Hematopoietic multipotent progenitor cell treated with erythropoietin and hydrocortisone succinate and interleukin-3 and kit ligand, for 8 days (in vitro differentiated cells): ENCODE results near the gene EIF2S3.
A peak's percentile ranks its signal among the peaks of the same experiment; 100 is the strongest.
"Not testable (repeated sequence)": the region's sequence is repeated elsewhere in the genome, so short reads cannot be mapped to it uniquely, and the experiment has no call there.

Source experiments
- DNase-seq: peaks from one replicate; pipeline ENCODE4 v3.0.0-alpha.2; 2015

EIF2S3 gene

DNA sequence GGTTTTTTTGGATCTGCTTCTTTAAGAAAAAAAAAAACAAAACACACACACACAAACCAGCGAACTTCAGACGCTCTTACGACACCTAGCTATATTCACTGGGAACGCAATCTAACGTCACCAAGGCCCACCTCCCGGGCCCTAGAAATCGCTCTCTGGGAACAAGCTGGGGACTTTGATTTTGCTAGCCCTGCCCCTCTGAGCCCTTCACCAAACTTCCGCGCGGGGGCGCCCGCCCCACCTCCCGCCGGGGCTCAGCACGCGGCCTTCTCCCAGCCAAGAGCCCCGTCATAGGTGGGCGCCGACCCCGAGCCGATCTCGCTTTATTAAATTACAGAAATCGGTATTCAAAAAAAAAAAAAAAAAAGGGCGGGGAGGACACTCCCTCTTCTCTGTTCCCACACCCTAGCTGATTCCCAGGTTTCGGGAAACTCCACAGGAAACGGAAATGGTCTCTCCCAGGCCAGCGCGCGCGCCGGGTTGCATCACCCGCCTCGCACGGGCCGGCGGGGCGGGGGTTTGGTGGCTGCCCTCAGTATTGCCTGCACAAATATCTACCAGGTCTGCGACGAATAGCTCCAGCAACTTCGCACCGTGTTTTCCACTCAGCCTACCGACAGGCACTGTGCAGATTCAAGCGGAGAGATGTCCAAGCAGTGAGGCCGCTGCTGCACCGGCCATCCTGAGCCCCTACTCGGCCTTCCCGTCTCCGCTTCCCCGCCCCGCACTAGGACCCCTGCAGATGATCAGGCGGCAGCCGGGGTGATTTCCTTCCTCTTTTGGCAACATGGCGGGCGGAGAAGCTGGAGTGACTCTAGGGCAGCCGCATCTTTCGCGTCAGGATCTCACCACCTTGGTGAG, at the start of gene EIF2S3:
EIF2S3 (plus strand) TSS at position 775 of the 861 bp plus-strand sequence; CDS start at position 788, 13 bp downstream.
- peak; percentile 96 for DNase-seq

DNA sequence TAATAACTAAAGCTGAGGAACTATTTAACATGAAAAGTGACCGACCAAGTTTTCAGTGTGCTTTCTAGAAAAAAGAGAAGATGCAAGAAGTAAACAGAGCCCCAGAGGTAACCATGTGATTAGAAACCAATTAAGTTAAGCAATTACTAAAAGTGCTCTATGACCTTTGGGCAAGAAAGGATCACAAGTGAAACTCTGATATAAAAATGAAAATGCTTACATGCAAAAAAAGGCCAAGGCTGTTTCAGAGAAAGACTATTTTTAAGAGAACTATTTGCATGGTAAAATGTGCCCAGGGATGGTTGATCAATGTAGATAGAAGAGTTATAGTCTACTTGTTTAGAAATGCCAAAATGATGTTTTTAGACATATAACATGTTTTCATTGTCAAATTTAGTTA, 49.7 kb upstream of the EIF2S3 start:
- DNase-seq = no peak

DNA sequence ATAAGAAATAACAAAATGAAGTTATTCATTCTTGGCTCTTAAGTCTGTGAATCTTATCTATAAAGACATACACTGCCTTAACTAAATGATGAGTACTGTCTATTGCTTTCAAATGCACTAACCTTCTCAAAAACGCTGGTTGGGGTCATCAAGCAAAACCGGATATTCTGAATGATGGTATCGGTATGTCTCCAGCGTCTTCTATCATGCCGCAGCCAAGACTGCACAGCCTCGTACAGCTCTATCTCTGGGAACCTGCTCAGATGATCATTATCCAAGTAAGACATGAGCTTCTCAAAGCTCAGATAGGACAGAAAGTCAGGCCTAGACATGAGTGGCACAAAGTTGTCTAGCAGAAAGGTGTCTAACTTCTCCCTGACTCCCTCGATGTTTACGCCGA, 48.9 kb upstream of the EIF2S3 start:
- DNase-seq = no peak

DNA sequence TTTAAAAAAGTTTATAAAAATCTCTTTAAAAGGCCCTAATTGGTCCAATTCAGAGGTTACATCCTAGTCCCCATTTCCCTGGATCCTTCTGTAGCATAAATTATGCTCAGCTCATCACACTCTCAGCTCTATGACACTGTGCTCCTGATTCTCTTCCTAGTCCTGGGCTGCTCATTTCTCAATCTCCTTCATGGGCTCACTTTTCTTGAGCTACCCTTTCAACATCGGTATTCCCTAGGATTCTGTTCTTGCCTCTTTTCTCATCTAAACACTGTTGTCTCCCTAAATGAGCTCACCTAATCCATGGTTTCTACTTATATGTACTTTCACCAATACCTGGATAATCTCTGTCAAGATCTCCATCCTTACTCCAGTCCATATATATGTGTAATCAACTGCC, 42.5 kb upstream of the EIF2S3 start:
- DNase-seq = no peak

DNA sequence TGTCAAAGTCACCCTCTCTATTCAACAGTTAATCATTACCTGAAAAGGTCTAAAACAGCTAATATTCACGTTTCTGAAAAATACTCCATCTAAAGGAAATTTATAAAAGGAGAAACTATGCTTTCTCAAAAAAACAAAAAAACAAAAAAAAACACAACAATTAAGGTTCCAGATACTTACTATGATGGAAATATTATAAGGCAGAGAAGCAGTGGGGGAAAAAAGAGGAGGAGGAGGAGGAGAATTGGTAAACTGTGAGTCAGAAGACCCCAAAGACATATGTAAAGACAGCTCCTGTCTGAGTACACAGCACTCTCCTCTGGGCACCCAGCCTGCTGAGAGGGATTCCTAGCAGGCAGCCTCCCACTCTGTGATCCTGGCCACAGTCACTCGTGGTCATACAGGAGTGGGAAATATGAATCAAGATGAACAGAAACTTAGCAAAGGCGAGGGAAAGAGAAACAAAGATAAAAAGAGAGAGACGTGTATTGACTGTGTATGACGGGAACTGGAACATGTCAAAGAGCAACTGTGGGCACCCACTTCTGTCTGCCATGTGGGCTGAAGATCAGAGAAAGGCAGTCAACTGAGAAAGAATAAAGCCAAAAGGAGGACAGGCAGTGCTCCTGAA, 40.3 kb upstream of the EIF2S3 start:
- DNase-seq = no peak

DNA sequence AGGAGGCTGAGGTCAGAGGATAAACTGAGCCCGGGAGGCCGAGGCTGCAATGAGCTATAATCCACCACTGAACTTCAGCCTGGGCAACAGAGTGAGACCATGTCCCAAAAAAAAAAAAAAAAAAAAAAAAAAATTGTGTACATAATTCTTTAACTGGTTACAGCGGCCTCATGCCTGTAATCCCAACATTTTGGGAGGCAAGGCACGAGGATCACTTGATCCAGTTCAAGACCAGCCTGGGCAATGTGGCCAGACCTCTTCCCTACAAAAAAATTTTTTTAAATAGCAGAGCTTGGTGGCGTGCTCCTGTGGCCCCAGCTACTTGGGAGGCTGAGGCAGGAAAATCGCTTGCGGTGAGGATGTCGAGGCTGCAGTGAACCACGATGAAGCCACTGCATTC, 37.1 kb upstream of the EIF2S3 start:
- DNase-seq = no peak

DNA sequence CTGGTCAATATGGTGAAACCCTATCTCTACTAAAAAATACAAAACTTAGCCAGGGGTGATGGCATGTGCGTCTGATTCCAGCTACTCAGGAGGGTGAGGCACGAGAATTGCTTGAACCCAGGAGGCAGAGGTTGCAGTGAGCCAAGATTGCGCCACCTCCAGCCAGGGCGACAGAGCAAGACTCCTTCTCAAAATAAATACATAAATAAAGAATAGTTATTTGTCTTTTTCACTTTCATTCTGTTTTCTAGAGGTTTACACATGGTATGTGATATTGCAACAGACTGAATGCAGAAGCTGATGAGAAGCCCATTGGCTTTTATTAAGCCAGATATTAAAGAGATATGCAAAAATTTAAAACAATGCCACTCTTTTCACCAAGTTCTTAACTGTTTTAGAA, 35.9 kb upstream of the EIF2S3 start:
- no peak for DNase-seq

DNA sequence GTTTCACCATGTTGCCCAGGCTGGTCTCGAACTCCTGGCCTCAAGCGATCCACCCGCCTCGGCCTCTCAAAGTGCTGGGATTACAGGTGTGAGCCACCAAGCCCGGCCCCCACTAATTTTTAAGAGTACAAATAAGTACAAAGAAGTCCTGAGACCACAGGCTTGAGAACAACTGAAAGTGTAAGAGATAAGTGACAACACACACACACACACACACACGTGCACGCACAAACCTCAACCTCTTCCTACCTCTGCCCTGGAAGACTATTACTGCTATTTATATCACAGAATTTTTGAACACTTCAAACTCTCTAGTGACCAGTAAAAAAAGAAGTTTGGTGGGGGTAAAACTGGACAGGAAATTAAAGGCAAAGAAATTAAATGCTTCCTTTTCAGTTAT, 35.3 kb upstream of the EIF2S3 start:
- no peak for DNase-seq

DNA sequence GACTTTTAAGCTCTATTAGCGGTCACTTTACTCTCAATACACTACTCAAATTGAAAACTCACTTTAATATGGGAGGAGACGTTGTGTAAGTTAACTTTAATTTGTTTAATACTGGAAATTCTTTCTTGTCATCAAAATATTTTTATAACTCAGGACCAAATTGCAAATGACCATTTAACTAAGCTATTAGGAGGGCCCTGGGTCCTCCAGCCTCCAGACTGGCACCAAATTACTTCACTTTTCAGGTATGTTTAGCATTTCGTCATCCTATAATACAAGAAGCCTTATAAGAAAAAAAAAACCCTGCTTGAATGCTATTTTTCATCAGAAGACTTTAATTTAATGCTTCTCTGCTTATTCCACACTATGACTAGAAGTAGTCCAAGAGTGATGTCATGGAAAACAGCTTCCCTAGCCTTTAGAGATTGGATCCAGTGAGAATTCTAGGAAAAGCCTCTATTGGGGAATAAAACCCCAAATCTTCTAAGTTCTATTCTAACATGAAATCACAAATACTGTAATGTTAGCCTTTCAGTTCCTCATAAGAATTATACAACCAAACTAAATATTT, 34.4 kb upstream of the EIF2S3 start:
- DNase-seq = no peak

DNA sequence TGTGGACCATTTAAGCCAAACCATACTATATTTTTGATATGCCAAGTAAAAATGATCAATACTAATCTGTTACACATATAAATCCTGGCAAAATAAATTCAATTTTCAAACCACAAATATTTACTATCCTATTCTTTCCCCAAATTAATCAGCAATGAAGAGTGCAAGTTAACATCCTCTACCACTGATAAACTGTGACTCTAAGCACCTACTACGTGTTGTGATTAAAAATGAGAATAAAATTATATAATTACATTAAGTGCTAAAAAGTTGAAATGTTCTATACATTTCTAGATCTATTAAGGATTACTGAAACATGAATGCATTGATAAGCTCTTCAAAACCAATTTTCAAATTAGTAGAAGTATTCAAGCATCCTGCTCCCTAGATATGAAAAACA, 31.2 kb upstream of the EIF2S3 start:
- DNase-seq = no peak

DNA sequence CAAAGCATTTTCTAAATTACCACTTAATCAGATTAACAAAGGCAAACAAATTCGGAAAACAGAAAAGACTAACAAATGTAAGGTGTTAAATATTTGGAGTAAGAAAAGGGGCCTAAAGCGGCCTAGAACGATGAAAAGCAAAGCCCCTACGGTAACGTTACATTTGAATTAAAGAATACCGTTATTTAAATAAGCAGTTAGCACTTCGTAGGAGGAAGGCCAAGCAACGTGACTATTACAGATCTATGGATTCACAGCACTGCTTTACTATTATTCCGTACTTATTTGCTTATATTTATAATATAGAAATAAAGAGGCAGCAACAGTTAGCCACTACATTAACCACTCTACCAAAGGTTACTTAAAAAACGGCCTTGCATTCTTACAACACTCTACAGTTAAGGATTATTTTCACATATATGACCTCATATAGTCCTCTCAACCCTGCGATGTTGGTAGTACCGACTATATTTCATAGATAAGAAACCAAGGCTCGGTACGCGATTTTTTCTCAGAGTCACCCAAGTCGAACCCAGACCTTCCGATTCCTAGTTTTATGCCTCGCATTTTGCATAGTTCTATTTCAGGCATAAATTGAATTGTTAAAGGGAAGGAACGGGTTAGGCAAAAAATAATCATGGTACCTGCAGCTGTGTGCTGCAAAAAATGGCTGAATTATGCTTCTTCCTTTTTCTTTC, 30.6 kb upstream of the EIF2S3 start:
- peak; percentile 50 for DNase-seq

DNA sequence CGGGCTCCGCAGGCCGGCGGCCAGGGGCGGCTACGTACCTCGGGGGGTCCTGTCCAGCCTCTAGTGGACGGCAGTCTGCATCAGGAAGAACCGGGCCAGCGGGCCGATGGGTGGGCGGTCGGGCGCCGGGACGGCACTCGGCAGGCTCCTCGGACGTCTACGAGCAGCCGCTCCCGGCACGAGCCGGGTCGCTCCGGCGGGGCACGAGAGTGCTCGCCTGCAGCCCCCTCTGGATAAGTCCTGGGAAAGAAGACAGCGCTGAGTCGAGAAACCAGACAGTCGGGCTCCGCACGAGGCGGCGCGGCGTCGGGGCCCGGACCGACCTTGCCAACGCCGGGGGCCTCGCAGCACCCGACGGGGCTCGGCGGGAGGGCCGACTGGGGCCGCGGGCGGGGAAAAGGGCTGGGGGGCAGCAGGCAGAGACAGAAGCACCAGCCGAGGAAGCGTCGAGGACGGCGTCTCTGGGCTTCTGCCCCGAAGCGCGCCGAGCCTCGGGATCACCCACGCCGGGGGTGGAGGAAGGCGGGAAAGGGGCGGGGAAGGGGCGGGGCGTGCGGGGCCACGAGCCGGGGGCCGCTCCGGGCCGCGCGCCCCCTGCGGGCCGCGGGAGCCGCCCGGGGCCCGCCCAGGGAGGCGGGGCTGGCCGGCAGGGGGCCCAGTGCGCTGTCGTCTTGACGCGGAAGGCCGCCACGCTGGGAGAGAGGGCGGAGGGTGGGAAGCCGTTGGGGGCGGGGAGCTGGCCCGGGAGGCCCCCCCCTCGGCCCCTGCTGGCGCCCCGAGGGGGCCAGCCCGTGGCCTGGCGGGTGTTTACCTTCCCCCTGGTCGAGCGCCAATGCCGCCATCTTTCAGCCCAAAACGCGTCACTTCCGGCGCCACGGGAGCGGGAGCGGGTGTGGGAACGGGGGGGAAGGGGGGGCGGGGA, 29.7 kb upstream of the EIF2S3 start:
- peak; percentile 89 for DNase-seq

DNA sequence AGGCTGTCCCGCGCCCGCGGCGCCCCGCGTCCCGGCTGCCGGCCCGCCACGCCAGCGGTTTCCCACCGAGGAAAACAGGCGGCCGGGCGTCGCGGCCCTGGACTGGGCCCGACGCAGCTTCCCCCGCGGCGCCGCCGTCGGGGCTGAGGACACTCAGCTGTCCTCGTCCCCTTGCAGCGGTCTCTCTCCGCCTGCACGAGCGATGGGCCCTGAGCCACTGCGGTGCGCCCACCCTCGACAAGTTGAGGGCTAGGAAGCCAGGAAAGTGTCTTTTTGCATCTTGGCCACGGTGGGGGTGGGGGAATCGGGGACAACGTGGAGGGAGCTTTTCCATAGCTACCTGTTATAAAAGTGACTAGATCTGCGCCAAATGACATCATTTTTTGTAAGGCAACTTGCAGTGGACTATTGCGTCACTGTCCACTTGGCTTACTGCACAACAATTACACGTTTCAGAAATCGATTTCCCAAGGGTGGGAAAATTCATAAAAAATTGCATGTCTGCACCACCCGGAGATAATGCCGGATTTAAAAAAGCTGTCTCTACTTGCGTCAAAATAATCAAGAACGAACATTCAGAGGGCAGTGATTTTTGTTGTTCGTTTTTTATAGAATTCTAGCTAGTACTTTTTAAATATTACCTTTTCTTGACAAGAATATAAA, 28.9 kb upstream of the EIF2S3 start:
- DNase-seq = peak; percentile 40

DNA sequence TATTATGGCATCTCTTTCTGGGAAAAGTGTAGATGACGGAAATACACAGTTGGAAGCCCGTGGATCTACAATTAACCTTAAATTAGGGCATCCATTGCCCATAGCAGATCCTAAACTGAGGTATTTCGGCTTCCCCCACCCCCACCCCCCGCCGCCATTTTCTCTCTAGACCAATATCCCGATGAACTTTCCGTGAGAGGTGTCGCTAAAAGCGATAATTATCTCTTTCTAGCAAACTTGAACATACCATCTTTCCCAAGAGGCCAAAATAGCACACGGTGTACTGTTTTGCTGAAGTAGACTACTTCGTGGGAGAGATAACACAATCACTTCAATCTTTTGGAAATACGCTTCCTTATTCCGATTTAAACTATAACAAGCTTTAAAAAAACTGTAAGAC, 28.3 kb upstream of the EIF2S3 start:
- peak; percentile 19 for DNase-seq

DNA sequence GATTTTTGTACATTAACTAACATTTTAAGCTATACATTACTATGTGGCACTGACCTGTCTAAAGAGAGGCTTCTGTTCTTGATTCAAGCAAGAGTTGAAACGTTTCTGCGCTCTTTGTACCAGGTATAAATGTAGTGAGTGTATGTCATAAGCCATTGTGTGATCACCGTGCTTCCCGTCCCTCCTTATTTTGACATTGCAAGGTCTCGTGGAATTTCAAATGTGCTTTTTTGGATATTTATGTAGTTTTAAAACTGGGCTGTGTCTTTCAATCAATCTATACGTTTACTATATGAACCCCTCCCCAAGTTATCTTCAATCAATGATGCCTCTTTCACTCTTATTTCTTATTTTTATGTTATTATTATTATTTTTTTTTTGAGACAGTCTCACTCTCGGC, 27.7 kb upstream of the EIF2S3 start, which contains the start of gene KLHL15:
KLHL15 (minus strand) TSS at position 101 of the 400 bp plus-strand sequence. CDS start 20,493 bp downstream, outside the sequence.
- no peak for DNase-seq

DNA sequence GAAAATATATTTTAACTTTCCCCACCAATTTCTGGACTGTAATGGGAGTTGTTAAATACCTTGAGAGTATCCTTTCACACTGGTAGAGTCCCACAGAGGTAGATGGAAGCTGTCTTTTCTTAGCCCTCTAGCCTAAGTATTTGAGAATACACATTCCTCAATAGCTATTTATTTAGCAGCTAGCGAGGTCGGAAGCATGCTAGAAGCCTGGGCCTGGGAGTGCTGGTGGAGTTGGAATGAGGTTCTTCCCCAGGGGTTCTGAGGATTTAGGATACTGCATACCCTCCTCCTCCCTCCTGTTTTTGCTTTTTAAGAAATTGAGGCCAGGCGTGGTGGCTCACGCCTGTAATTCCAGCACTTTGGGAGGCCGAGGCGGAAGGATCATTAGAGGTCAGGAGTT, 26.8 kb upstream of the EIF2S3 start:
- DNase-seq = no peak

DNA sequence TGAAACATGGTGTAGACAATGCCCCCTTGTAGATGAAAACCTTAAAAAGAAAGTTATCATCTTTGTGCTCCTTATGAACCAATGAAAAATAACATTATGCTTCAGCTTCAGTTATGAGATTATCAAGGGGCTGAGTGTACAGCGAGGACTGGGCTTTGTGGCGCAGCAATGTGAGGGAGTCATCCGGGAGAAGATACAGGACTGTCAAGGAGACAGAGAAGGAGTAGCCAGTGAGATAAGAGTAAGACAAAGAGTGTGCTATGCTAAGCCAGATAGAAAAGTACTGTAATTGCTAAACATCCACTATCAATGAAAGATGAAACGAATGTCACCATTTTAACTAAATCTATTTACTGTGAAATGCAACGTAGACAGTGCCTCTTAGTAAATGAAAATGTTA, 24.2 kb upstream of the EIF2S3 start:
- DNase-seq = no peak

DNA sequence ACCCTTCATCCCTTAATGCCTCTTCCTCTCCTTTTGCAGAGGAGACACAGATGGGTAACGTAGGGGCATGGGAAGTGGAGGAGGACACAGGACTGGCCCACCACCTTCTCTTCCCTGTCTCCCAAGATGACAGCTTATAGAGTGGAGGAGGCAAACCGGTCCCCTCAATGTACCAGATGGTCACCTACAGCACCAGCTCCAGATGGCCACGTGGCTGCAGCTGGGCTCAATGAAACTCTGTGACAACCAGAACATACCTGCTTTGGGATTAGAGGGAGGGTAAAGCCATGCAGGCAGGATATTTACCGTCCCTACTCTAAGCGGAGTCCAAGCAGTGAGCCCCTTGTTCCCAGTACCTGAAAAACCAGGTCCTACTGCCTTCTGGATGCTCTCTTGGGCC, 20.3 kb upstream of the EIF2S3 start:
- no peak for DNase-seq

DNA sequence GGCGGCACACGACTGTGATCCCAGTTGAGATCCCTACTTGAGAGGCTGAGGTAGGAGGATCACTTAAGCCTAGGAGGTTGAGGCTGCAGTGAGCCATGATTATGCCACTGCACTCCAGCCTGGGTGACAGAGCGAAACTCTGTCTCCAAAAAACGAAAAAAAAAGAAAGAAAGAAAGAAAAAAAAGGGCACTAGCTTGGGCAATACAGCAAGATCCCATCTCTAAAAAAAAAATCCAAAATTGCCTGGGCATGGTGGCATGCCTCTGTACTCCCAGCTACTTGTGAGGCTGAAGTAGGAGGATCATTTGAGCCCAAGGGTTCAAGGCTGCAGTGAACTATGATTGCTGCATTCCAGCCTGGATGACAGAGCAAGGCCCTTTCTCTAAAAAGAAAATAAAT, 17.0 kb upstream of the EIF2S3 start:
- no peak for DNase-seq

DNA sequence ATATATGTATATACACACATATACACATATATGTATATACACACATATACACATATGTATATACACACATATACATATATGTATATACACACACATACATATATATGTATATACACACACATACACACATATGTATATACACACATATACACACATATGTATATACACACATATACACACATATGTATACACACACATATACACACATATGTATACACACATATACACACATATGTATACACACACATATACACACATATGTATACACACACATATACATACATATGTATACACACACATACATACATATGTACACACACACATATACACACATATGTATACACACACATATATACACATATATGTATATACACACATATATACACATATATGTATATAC, 8.7 kb upstream of the EIF2S3 start:
- not testable (repeated sequence) for DNase-seq

DNA sequence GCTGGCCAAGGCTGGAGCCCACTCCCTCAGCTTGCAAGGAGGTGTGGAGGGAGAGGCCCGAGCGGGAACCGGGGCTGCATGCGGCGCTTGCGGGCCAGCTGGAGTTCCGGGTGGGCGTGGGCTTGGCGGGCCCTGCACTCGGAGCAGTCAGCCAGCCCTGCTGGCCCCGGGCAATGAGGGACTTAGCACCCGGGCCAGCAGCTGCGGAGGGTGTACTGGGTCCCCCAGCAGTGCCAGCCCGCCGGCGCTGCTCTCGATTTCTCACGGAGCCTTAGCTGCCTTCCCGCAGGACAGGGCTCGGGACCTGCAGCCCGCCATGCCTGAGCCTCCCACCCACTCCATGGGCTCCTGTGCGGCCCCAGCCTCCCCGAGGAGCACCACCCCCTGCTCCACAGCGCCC, 5.1 kb upstream of the EIF2S3 start:
- not testable (repeated sequence) for DNase-seq
